ENCODE results near the gene MSLN. TPM values are rescaled to one million over a fixed set of nuclear protein-coding genes. Genes with fewer than 3 reads are reported as not detected.

Gene MSLN
- total RNA-seq, 1 donor = under 0.01 TPM

GRCh38 chr16:800834-801511 is 40.4 kb downstream of the MSLN start:
- DNase-seq (ENCODE audit: insufficient read length, low spot score, missing footprints) = no peak

DNA sequence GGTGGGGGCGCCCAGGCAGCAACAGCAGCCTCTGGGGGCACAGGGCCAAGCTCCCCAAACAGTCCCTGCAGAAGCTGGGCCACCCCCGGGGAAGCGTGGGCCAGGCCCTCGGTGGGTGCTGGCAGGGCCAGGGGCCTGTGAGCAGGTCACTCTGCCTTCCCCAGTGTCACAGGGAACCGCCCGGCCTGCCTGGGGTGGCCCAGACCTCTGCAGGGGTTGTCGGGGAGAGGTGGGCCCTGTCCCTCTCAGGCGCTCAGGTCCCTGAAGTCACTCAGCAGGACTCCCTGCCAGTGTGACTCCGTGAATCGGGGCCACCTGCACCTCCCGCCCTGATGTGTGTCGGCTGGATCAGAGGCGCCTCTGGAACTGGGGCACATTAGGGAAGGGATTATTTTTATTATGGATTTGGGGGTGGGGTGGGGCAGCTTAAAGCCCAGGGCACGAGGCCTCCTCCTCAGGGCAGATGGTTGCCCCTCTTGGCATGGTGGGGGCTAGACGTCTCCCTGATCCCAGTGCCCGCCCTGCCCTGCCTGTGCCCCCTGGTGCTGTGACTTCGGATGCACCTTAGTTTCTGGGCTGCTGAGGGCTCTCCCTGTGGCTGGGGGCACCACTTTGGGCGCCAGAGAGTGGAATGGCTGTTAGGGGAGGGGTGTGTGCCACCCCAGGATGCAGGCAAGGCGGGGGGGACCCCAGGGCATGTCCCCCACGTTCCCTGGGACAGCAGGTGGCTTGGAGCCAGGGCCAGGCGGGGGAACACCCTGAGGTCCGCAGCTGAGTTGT is 41.2 kb downstream of the MSLN start:
- no peaks in the 10 kb centered on the region for H3K4me1 ChIP-seq (ENCODE audit: insufficient read depth, low read length)
- peaks cover 34% of the 10 kb centered on the region for H3K27me3 ChIP-seq (ENCODE audit: insufficient read depth, low read length)
- no peak overlapping the region for H3K27ac ChIP-seq (ENCODE audit: low read depth, low read length)
- no peak overlapping the region for H2AFZ ChIP-seq (ENCODE audit: low read length)
- H3K9me3 ChIP-seq (ENCODE audit: low read depth, low read length) = no peaks in the 10 kb centered on the region
- no peaks in the 10 kb centered on the region for H3K79me2 ChIP-seq (ENCODE audit: insufficient read depth, low read length)
- no peak for DNase-seq (ENCODE audit: insufficient read length, low spot score, missing footprints)
- H3K4me2 ChIP-seq (ENCODE audit: insufficient read depth, low read length) = no peak overlapping the region
- no peaks in the 10 kb centered on the region for H3K36me3 ChIP-seq (ENCODE audit: insufficient read depth, low read length)
- no peaks in the 10 kb centered on the region for H4K20me1 ChIP-seq (ENCODE audit: insufficient read depth, low read length)
- H3K4me3 ChIP-seq (ENCODE audit: insufficient read depth, low read length) = no peak overlapping the region
- TF ChIP-seq, protein P1, sequence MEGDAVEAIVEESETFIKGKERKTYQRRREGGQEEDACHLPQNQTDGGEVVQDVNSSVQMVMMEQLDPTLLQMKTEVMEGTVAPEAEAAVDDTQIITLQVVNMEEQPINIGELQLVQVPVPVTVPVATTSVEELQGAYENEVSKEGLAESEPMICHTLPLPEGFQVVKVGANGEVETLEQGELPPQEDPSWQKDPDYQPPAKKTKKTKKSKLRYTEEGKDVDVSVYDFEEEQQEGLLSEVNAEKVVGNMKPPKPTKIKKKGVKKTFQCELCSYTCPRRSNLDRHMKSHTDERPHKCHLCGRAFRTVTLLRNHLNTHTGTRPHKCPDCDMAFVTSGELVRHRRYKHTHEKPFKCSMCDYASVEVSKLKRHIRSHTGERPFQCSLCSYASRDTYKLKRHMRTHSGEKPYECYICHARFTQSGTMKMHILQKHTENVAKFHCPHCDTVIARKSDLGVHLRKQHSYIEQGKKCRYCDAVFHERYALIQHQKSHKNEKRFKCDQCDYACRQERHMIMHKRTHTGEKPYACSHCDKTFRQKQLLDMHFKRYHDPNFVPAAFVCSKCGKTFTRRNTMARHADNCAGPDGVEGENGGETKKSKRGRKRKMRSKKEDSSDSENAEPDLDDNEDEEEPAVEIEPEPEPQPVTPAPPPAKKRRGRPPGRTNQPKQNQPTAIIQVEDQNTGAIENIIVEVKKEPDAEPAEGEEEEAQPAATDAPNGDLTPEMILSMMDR (IDR thresholded peaks at IDR 0.05; ENCODE audit: extremely low read depth, low read depth, low read length) = no peak

More at GRCh38 chr16:800834-801511, 40.4 kb downstream of the MSLN start:
- Histone ChIP-seq H2AFZ (ENCODE audit: low read length) (no peak overlapping the region), H3K9me3 (ENCODE audit: low read depth, low read length) (no peaks in the 10 kb centered on the region), H3K27me3 (ENCODE audit: insufficient read depth, low read length) (peaks cover 34% of the 10 kb centered on the region), H3K4me1 (ENCODE audit: insufficient read depth, low read length) (no peaks in the 10 kb centered on the region), H3K4me3 (ENCODE audit: insufficient read depth, low read length) (no peak overlapping the region), H3K4me2 (ENCODE audit: insufficient read depth, low read length) (no peak overlapping the region), H3K36me3 (ENCODE audit: insufficient read depth, low read length) (no peaks in the 10 kb centered on the region), H3K79me2 (ENCODE audit: insufficient read depth, low read length) (no peaks in the 10 kb centered on the region), H4K20me1 (ENCODE audit: insufficient read depth, low read length) (no peaks in the 10 kb centered on the region), H3K27ac (ENCODE audit: low read depth, low read length) (no peak overlapping the region)
- TF ChIP-seq, protein P1 (IDR thresholded peaks at IDR 0.05; ENCODE audit: extremely low read depth, low read depth, low read length) = no peak

- H3K4me2 ChIP-seq (ENCODE audit: insufficient read depth, low read length) = no peak overlapping the region
- TF ChIP-seq, protein P1 (IDR thresholded peaks at IDR 0.05; ENCODE audit: extremely low read depth, low read depth, low read length) = no peak
- no peak overlapping the region for H3K27ac ChIP-seq (ENCODE audit: low read depth, low read length)
- H3K4me1 ChIP-seq (ENCODE audit: insufficient read depth, low read length) = no peaks in the 10 kb centered on the region
- H4K20me1 ChIP-seq (ENCODE audit: insufficient read depth, low read length) = no peaks in the 10 kb centered on the region
- H3K9me3 ChIP-seq (ENCODE audit: low read depth, low read length) = no peaks in the 10 kb centered on the region
- H3K36me3 ChIP-seq (ENCODE audit: insufficient read depth, low read length) = no peaks in the 10 kb centered on the region
- no peak overlapping the region for H2AFZ ChIP-seq (ENCODE audit: low read length)
- H3K4me3 ChIP-seq (ENCODE audit: insufficient read depth, low read length) = no peak overlapping the region
- no peak for DNase-seq (ENCODE audit: insufficient read length, low spot score, missing footprints)
- peaks cover 4% of the 10 kb centered on the region for H3K79me2 ChIP-seq (ENCODE audit: insufficient read depth, low read length)
- H3K27me3 ChIP-seq (ENCODE audit: insufficient read depth, low read length) = peaks cover 34% of the 10 kb centered on the region
Observed at GRCh38 chr16:802461-802860, 41.9 kb downstream of the MSLN start.

All from osteoblast (primary cell).